ENCODE data around the gene SSC5D. TPM values are rescaled to one million over a fixed set of nuclear protein-coding genes. Genes with fewer than 3 reads are reported as not detected.

Gene SSC5D
- total and polyA plus RNA-seq, 9 of the 15 experiments (the other 6 are each of a cell fraction or from before 2014, with no cell fraction given): 0.04 to 0.71 (median 0.14) TPM; not detected in 2

GRCh38 chr19:55503502-55504251 is 15.4 kb downstream of the SSC5D start (continued):
- TF ChIP-seq ATF4 (CRISPR knock-in tag; IDR thresholded peaks at IDR 0.05) (no peak), MAZ (CRISPR knock-in tag; conservative IDR thresholded peaks at IDR 0.05 in 1 of 2, IDR thresholded peaks at IDR 0.05 in 1 of 2) (peak; percentile 60 to 84; a peak in 3 of 4 replicates), RBM25 (IDR thresholded peaks at IDR 0.05; ENCODE audit: low read depth, low read length, severe bottlenecking) (no peak), CREB5 (CRISPR knock-in tag; IDR thresholded peaks at IDR 0.05) (no peak), EP300 (IDR thresholded peaks at IDR 0.05; ENCODE audit: low read length) (no peak), NFYB (IDR thresholded peaks at IDR 0.05; ENCODE audit: extremely low read depth, insufficient read length) (peak; percentile 89), FOXP1 (CRISPR knock-in tag; IDR thresholded peaks at IDR 0.05) (peak; percentile 100), TOE1 (IDR thresholded peaks at IDR 0.05; ENCODE audit: borderline replicate concordance) (peak; percentile 69; the same call in 1 of the 2 replicates), TOE1 (CRISPR knock-in tag; IDR thresholded peaks at IDR 0.05; ENCODE audit: borderline replicate concordance, low read depth) (peak; percentile 79; the same call in 1 of the 2 replicates), E2F8 (IDR thresholded peaks at IDR 0.05; ENCODE audit: low read depth, partially characterized antibody) (peak; percentile 97), ZNF609 (CRISPR knock-in tag; IDR thresholded peaks at IDR 0.05; ENCODE audit: borderline replicate concordance) (peak; percentile 98; the same call in 1 of the 2 replicates), MEF2A (IDR thresholded peaks at IDR 0.05; ENCODE audit: control insufficient read depth, low read depth, low read length) (no peak)
- TF ChIP-seq, protein P1, sequence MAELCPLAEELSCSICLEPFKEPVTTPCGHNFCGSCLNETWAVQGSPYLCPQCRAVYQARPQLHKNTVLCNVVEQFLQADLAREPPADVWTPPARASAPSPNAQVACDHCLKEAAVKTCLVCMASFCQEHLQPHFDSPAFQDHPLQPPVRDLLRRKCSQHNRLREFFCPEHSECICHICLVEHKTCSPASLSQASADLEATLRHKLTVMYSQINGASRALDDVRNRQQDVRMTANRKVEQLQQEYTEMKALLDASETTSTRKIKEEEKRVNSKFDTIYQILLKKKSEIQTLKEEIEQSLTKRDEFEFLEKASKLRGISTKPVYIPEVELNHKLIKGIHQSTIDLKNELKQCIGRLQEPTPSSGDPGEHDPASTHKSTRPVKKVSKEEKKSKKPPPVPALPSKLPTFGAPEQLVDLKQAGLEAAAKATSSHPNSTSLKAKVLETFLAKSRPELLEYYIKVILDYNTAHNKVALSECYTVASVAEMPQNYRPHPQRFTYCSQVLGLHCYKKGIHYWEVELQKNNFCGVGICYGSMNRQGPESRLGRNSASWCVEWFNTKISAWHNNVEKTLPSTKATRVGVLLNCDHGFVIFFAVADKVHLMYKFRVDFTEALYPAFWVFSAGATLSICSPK (IDR thresholded peaks at IDR 0.05; ENCODE audit: borderline replicate concordance): no peak
